HG03565 (cell line): ENCODE measurements around the gene RFTN1.

Experiments used
- ATAC-seq: cut with Tn5 transposase; IDR thresholded peaks from one replicate; pipeline ENCODE4 v1.9.1; 2021; ENCODE audit warnings: mild to moderate bottlenecking, moderate library complexity; ENCODE audit not compliant: unreplicated experiment

The RFTN1 gene

DNA sequence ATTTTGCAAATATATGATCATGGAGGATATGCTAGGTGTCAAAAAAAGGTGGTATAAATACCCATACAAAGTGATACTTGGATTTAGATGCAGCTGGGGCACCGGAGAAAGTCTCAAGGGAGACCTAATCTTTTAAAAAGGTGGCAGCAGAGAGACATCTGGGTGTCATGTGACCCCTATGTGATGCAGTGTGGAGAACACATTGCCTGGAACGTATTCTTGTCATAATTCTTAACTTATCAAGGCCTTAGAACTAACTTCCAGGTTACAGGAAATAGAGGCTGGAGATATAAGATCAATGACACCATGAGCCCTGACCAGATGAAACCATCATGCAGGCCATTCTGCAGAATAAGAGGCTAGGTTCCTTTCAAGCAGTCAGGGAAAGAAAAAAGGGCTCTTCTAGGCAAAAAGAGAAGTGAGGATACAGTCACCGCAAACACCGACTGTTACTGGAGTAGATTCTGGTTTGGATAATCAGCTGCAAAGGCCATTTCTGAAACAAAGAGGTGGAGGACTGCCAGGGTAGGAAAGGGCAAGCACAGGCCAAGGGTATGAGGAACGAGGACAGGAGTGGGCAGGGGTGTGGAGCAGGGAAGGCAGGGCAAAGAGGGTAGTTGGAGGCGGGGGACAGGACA lies 147.9 kb downstream of the RFTN1 start:
- no peak for ATAC-seq

DNA sequence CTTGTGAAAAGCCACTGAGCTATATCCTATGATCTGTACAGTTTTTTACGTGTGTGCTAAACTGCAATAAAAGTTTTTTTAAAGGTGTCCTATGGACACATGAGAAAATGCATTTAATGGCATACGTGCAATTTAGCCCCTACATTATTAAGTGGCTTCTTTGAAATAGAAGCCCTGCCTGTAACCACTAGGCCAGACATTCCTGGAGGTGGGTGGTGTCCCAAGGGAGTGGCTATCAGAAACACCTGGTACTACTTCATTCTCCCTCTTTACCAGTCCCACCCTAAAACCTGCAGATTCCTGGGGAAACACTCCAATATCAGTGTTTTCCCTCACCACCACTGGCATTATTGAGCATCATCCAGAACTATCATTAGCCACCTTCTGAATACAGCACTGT lies 148.5 kb downstream of the RFTN1 start:
- no peak for ATAC-seq

DNA sequence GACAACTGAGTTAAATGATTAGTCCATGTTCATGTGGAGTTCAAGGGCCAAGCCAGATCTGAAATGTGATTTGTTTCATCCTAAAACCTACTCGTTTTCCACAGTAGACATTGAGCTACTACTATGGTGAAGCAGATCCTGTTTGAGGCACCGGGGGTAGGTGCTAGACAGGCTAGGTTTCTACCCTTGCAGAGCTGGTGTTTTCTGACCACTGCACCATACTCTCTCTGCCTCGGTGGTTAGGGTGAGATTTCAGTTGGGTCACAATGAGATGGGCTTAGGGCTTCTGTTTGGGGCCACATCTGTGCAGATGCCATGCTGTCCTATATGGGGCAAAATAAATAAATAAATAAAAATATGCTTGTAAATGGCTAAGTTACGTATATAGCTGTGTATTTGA lies 149.2 kb downstream of the RFTN1 start:
- no peak for ATAC-seq

DNA sequence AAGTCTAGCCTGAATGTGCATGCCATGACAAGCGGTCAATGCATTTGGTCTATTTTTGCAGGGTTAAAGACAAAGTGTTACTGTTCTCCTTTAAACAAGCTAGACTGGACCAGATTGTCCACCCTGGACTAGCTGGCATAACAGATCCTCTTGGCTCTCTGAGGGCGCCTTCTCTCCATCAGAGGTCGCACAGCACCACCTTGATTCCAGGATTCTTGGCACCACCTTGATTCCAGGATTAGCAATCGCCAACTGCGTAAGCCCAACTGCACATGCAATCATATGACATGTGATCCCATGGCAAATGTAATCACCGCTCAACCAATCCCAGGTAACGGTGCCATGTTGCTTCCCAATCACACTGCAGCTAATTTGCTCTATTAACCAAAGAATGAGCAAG lies 149.9 kb downstream of the RFTN1 start:
- no peak for ATAC-seq

DNA sequence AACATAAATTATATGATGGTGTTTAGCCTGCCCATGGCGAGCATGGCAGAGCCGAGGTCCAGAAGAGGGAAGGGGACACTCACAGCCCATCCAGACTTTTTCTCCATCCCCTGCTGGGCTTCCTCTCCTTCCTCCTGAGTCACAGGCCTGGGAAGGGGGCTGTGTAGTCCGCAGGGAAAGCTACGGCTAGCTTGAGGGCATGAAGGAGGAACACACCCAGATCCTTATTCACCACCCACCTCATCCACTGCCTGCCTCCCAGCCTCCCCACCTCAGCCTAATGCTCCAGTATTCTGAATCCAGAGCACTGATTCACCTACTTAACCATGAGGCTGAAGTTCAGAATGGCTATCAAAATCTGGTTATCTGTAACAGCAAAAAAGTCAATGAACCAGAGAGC lies 150.7 kb downstream of the RFTN1 start:
- ATAC-seq, result no peak

DNA sequence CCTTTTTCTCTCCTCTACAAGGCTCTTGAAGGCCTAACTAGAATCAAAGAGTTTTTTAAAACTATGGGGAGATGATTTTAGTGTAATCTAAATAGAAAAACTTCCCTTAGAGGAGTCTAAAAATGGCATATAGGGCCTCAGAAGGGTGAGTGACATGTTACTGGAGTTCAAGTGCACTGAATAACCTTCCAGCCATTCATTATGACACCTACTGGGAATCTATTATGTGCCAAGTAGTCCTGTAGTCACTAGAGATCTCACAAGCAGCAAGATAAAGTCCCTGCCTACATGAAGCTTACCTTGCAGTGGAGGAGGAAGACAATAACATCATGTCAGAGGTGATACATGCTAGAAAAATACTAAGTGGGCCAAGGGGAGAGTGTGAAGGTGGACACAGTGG lies 152.4 kb downstream of the RFTN1 start:
- no peak for ATAC-seq

DNA sequence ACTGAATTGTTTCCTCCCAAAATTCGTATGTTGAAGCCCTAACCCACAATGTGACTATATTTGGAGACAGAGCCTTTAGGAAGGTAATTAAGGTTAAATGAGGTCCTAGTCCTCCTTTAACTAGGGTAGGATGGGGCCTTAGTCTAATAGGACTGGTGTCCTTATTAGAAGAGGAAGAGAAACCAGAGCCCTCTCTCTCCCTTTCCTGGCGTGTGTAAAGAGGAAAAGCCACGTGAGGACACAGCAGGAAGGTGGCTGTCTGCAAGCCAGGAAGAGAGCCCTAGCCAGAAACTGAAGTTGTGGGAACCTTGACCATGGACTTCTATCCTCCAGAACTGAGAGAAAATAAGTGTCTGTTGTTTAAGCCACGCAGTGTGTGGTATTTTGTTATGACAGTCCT lies 154.2 kb downstream of the RFTN1 start:
- no peak for ATAC-seq

DNA sequence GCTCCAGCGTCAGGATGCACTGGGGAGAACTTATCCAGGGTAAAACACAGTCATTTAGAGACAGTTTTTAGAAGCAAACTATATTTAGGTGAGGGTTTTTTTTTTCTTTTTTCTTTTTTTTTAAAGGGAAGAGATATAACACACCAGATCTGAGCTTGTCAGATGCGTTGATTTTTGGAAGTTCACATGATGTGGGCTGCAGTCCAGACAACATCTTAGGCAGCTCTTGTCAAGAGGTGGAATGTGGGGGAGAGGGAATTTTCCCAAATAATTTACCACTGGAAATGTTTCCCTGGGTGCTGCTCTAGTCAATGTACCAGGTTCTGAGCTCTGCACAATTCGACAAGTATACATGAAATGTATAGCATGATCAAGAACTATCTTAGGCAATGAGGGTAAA lies 155.2 kb downstream of the RFTN1 start:
- no peak for ATAC-seq

DNA sequence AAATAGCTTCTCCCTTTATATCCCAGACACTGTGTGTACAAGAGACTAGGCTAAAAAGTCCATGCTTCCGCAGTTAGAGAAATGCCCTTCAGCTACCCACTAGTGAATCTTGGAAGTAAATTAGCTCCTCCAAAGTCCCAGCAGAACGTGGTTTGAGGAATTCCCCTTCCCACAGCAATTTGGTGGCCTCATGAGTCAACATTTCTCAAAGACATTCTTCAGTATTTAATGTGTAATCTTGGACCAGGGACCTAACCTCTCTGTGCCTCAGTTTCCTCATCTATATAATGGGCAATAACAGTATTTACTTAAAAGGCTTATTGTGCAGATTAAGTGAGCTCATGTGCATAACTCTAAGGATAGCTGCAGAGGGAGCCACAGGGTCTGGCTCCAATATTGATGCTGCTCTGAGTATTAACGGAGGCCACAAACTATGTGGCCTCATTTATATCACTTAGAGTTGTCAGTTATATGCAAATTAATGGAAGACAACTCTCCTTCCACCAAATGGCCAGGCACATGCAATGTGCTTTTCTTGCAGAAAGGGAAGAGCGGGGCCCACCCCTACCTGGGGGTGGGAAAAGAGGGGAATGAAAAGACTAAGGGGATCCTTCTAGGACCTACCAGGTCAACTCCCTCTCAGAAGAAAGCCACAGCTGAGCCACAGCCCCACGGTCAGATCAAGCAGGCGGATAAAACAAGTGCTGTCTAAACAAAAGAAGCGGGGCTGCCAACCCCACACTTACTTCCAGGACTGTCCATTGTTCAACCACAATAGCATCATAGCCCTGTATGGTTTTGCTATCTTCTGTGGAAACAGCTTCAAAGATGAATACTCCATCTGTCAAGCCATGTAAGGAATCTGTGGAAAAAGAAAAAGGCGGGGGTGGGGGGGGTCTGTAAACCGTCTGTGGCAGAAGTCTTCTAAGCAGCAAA lies 156.0 kb downstream of the RFTN1 start:
- no peak for ATAC-seq

DNA sequence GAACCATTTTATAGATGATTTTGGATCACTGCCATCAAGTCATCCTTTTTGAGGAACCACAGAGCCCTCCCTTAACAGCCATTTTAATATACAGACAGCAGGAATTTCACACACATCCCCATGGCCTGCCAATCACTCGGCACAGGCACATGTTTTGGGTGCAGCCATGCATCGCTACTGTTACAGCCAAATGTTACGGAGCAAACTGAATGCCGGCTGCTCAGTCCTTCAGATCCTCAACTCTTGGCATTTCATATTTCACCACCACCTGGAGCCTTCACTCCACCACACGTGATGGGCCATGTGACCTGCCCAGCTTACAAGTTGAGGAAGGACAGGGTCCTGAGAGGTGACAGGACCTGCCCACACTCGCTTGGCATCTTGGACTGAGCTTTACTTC lies 157.7 kb downstream of the RFTN1 start:
- ATAC-seq, result no peak

DNA sequence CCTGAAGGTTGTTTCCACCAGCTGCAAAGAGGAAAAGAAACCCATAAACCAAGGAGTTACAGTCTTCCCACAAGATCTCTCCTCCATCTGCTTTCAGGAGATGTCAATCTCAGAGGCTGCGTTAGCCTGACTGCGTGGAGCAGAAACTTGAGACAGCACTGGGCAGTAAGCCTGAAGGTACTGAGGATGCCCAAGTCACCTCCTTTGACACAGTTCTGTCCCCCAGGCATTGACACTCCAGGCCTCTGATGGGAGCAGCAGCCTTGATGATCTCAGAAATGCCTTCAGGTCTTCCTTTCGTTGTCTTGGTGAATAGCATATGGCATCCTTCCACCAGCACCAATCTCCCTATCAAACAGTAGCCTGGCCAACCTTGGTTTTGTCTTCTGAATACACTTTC lies 159.2 kb downstream of the RFTN1 start:
- ATAC-seq, result no peak

DNA sequence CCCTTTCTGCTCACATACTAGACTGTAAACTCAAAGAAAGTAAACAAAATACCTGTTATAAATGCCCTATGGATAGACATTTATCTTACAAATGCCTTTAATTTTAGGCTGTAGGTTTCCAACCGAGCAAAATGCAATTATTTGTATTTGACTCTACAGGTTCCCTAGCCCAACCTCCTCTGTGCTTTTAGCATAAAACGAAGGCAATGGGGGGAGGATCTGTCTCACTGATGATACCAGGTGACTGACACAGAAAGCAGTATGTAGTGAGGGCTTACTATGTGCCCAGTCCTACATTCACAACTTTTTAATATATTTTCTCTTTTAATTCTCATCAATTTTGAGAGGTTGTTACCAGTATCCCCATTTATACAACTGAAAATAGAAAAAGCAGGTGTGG lies 161.1 kb downstream of the RFTN1 start:
- no peak for ATAC-seq

DNA sequence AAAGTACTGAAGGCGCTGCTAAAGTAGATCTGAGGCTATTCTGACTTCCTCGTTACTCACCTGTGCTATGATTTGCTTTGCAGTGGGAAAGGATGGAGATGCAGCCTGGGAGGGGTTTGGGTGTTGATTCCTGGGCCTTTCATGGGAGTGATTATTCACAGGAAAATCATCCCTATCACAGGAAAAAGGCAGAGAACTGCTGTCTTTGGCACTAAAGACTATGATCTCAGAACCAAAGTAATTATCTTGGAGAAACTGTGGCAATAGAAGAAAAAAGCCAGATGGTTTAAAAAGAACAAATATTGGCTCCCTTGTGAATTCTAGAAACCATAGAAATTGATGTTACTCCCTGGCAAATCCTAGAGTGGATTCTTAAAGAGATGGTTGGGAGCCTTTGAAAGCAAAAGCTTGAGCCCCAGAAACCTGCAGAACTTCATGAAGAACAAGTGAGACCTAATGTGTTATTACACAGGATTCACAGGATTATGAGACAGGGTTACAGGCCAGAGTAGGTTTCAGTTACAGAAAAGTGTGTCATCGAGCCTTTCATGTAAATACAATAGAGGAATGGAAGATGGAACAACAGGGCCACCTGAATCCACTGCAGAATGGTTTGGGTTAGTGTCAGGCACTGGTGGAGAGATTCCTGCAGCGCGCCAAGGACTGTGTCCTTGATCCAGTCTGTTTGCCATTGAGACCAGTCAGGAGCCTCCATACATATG lies 162.7 kb downstream of the RFTN1 start:
- ATAC-seq, result no peak

DNA sequence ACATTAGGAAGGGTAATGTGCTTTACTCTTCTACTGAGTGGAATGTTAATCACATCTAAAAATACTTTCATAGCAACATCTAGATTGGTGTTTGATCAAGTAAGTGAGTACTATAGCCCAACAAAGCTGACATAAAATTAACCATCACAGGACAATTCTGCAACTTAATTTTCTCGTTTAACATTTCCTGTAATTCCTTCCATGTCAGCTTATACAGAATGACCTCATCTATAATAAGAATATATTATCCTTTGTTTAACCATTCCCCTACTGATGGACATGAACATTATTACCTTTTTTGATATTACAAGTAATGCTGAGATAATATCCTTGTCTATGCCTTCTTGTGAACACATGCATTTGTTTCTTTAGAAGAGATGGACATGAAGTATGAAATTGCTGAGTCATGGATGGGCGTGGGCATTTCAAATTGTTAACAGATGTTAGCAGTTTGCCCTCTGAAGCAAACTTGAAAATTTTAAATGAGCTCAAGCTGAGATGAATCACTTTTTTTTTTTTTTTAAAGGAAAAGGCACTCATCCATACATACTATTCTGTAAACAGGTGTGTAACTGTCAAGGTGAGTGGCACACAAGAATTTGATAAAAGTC lies 163.4 kb downstream of the RFTN1 start:
- no peak for ATAC-seq

DNA sequence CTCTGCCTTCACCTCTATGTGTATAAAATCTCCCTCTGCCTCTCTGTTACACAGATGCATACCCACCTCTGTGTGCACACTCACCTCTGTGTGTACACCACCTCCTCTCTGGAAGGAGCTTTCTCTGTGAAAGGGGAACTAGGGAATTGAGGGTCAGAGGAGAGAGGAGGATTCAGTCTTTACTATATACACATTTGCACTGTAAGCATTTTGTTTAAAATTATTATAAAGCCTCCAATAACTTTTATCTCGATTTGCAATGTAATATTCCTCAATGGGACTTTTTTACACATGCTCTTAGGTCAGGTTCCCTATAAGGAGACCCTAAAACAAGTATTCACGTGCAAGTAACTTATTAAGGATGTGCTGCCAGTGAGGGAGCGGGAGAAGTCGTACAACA lies 166.0 kb downstream of the RFTN1 start:
- no peak for ATAC-seq

DNA sequence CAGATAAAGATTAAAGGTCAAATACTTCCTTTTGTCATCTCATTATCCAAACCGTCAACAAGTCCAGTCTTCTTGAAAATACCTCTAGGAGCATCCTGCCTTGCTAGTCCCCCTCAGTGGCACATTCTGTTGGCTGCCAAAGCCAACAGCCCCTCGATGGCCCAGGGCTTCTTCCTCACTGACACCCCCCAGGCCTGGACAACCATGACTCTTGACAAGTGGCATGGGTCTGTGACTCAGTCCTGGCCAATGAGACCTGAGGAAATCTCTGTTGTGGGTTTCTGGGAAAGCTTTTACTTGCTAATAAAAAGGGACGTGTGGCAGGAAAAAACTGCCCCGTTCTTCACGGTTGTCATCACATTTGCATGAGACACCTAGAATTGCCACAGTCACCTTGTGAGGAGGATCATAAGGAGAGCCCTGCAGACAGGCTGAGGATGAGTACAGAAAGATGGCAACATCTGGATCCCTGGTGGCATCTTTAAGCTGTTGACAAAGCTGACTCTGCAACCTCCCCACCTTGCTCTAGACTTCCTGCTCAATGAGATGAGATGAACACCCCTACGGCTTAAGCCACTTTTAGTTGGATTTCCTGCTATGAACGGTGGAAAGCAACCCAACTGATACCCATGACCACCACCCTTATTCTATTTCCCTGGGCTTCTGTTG lies 167.0 kb downstream of the RFTN1 start:
- ATAC-seq, result no peak

DNA sequence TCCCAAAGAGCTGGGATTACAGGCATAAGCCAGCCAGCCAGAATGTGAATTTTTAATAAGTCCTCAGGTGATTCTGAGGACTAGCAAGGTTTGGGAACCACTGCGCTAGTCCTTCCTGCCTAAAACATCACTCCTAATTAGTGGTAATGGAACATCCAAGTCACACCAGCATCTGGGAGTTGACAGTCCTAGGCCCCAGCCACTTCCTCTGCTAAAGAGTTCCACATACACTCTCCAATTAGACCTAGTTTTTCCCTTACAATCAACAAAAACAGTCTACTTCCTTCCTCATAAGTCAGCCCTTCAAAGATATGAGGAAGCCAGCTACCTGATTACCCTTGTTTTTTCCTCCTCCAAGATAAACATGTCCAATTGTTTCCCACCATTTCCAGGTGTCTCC lies 170.4 kb downstream of the RFTN1 start:
- ATAC-seq, result no peak

DNA sequence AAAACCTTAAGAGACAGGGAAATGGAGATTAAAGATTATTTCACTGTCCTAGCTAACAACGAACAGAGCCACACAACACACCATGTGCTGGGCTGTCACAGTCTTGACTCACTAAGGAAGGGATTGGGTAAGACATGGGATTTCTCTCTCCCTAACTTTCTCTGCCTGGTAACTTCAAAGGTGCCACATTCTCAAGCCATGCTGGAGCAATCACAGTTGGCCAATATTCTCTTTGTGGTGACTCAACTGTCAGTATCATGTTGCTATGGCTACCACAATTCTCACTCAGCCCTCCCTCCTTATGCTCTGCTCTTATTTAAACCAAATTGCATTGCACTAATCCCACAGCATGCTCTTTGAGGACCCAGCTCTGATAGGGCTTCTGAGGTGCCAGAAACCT lies 174.5 kb downstream of the RFTN1 start:
- no peak for ATAC-seq

DNA sequence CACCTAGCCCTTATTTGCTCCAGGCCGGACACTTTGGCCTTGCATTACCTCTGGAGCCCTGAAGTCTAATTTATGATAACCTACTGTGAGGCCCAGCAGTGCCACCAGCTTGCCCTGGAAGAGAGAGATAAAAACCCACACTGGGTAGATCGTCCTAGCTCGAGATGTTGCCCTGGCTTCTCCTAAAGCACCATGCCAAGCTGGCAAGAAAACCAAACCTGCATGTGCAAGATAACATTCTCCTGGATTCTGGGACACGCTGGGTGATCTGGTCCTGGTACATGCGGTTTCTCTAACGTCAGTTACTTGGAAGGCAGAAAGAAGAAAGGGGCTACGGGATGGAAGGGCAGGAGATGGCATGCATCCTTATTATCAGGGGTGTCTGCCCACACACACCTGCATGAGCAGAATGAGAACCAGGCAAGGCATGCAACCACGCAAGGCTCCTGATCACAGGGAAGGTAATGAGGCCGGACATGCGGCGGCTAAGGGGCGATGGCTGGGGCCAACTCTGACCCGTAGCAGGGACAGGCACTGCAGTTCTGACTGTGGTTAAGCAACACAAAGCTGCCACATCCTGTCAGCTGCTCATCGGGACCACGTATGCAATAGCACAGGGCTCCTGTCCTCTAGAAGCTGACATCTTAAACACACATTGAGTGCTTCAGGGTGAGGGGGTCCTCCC lies 175.5 kb downstream of the RFTN1 start:
- ATAC-seq, result peak; percentile 89

DNA sequence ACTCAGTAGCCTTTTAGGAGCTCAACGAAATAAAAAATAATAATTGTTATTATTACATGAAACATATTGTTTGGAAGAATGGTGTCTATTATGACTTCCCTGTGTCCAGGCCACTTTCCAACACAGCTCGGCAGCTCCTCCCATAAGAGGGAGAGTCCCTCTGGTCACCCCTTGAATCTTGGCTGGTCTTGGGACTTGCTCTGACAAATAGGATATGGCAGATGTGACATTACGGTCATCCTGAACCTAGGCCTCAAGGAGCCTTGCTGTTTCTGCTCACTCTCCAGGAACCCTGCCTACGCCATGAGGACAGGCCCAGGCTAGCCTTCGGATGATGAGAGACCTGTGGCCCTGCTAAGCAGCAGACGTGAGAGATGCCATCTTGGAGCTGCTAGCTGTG lies 176.7 kb downstream of the RFTN1 start:
- ATAC-seq, result no peak
